NCI-H1694 (cell line): ENCODE data around the gene ANKAR.
"Not testable (repeated sequence)": the region's sequence is repeated elsewhere in the genome, so short reads cannot be mapped to it uniquely, and the experiment has no call there.

Experiments used
- DNase-seq: peaks from one replicate; lab custom pipeline; 2025; lab: John Stamatoyannopoulos, UW

The ANKAR gene, protein sequence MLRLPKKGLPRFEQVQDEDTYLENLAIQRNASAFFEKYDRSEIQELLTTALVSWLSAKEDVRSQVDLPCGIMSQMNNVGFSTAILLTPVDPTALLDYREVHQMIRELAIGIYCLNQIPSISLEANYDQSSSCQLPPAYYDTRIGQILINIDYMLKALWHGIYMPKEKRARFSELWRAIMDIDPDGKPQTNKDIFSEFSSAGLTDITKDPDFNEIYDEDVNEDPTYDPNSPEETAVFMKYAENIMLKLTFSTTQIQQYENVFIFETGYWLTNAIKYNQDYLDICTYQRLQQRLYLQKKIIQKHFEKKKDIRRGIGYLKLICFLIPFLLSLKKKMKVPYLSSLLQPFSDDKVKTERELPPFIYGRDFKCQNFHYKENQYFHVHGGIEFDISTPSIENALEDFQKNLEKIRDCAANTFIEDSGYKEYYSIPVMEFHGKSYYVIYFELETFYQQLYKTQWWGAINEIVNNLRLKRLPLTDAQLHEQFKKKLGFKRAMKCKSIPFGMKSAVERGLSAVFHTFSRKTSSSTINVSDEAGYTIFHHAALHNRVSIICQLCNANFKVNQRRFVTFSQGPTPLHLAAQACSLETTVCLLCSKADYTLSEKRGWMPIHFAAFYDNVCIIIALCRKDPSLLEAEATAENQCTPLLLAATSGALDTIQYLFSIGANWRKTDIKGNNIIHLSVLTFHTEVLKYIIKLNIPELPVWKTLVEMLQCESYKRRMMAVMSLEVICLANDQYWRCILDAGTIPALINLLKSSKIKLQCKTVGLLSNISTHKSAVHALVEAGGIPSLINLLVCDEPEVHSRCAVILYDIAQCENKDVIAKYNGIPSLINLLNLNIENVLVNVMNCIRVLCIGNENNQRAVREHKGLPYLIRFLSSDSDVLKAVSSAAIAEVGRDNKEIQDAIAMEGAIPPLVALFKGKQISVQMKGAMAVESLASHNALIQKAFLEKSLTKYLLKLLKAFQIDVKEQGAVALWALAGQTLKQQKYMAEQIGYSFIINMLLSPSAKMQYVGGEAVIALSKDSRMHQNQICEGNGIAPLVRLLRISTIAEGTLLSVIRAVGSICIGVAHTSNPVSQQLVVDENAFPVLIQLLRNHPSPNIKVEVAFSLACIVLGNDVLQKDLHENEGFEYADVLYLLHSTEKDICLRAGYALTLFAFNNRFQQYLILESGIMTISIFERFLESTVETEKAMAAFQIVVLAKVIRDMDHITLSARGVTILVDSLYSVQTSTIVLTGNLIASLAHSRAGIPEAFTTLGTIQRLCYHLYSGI (N-terminal part only)

DNA sequence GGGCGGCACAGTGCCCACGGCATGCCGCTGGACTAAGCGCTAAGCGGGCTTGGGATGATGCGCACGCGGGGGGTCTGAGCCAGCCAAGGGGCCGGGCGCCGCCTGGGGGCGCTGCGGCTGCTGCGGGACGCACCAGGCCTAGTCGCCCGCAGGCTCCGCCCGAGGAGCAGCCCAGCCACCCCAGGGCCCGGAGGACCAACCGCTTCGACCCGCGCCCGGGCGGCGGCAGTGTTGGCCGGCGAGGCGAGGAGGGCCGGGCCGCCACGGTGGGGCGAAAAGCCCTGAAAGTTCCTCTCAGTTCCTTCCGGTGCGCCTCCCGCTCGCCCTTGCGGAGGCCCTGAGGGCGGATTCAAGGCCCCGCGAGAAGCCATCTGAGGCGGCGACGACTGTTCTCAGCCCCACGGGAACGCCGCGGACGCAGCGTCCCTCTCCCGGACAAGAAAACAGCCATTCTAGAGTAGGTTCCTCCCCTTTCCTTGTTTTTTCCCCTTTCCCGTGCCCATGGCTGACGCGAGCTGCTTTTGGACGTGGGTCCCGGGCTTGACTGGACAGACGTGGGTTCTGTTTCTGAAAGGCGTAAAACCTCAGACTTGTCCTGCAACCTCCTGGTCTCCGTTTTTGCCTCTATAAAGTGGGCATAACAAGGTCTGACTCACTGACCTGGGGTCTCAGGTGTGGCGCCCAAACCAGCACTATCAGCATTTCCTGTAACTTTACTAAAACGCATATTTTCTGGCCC is at the start of gene ANKAR:
TSS of gene ANKAR (plus strand) at position 297 of the 739 bp plus-strand sequence. CDS start 1,821 bp downstream, outside the sequence.
- no peak for DNase-seq

DNA sequence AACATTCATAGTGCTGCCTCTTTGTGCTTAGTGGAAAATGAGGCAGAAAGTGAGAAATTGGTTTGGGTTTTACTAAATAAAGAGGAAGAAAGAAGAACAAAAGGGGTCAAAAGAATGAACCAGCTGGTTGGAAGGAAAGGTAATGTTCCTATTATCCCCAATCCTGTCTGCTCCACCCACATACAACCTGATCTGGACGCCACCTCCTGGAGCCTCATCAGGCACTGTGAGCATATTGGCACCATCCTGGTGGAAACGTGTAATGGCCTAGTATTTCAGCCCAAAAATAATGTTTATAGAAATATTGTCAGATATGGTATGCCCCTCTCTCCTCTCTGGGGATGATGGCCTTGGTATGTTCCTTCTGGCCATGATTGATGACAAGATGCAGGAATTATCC is 48.8 kb upstream of the ANKAR start:
- DNase-seq: no peak

DNA sequence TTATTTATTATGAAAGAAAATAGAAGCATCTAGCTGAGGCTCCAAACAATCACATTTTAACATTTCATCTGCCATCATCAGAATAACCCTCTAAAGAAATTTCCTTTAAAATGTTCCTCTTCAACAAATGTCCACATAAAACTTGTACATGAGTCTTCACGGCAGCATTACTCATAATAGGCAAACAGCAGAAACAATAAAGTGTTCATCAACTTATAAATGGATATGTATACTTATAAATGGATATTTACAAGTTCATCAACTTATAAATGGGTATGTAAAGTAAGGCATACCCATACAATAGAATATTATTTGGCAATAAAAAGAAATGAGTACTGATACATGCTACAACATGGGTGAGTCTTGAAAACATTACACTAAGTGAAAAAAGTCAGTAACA is 46.7 kb upstream of the ANKAR start:
- no peak for DNase-seq

DNA sequence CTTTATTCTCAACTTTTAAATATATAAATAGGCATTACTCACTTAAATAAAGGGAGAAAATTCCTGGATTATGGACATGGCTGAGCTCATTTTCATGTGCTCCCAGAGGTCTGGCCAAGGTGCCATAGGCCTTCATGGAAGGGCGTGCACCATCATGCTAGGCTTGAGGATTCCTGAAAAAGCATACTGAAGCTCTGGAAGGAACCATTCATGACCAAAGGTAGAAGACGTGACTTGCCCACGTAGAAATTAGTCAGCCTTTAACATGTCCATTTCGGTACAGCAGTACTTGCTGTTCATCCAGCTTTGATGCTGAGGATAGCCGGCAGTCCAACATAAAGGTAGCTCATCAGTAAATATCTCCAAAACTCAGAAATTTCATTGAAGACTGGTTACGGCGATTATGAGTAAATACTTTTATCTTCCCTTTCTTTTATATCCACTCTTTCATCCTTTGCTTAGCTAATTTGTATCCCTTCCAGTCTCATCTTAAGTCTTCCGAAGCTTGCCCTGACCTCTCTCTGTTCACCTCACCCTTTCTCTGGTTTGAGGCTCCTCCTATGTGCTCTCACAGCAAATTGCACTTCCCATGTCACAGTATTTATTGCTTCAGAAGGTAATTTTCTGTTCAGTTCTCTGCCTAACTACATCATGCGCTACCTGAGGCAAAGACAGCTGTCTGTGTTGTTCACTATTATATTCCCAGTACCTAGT is 45.5 kb upstream of the ANKAR start:
- no peak for DNase-seq

DNA sequence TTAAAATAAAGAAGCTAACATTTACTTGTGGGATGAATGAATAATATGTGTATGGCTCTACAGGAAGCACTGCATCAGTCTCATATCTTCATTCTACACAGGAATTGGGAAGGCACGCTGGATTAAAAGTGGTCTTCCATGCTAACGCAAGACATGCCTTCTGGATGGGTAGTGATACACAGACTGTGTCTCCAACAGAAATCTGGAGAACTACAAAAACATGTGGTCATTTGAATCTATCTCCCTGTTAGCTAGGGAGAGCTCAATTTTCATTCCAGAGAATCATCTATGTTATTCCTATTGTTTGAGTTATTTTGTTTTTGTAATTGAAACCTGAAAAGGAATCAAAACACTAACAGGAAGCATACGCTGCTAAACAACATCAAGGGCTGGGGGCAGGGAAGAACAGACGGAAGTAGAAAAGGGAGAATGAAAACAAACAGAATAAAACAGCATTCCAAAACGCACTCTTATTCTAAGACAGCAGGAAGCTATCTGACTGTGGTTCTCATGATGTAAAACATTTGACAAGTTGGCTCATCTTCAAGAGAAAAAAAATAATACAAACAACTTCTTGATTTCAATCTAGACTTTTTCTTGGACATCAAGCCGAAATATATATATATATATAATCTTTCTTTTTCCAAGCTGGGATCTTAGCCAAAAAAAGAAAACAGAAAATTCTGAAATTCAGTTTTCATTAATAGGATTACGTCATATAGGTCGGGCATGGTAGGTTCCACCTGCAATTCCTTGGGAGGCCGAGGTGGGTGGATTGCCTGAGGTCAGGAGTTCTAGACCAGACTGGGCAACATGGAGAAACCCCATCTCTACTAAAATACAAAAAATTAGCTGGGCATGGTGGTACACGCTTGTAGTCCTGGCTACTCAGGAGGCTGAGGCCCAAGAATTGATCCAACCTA is 44.7 kb upstream of the ANKAR start:
- no peak for DNase-seq

DNA sequence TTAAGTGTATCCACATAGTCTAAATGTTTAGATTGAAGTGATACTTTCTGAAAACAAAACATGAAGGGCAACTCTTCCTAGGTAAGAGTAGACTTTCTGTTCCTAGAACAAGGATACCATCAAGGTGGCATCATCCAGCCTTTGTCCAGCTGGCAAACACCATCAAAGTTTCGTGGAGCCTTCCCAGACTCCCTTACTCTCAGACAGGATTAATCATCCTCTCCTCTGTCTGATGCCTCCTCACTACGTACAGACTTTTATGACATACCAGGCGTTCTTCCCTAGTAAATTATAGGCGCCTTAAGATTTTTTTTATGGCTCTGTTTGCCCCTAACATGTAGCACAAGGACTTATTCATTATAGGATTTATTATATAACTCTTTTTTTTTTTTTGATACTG is 42.6 kb upstream of the ANKAR start:
- DNase-seq: no peak

DNA sequence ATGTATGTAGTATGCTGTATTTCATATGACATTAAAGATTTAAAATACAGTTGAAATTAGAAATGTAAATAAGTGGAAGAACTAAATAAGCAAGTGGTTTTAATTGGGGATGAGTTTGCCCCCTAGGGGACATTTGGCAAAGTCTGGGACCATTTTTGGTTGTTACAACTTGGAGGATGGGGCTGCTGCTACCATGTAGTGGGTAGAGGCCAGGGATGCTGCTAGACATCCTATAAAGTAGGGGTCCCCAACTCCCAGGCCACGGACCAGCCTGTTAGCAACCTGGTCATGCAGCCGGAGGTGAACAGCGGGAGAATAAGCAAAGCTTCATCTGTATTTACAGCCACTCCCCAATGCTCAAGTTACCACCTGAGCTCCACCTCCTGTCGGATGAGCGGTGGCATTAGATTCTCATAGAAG is 41.1 kb upstream of the ANKAR start:
- DNase-seq: no peak

DNA sequence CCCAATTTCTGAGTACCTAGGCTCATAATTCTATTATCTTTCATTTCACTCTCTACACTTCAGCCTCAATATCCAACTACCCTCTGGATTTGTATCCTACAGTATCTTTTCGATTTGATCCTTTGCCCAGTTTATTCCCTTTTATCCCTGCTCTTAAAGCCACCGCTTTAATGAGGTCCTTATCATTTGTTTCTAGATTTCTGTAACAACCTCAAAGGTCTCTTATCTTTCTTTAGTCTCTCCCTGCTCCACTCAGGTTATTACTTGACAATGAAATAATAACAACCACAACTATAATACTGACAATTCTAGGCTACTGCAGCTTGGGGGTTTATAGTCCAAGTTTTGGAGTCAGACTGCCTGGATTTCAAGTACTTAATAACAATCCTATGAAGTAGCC is 39.1 kb upstream of the ANKAR start:
- DNase-seq: no peak

DNA sequence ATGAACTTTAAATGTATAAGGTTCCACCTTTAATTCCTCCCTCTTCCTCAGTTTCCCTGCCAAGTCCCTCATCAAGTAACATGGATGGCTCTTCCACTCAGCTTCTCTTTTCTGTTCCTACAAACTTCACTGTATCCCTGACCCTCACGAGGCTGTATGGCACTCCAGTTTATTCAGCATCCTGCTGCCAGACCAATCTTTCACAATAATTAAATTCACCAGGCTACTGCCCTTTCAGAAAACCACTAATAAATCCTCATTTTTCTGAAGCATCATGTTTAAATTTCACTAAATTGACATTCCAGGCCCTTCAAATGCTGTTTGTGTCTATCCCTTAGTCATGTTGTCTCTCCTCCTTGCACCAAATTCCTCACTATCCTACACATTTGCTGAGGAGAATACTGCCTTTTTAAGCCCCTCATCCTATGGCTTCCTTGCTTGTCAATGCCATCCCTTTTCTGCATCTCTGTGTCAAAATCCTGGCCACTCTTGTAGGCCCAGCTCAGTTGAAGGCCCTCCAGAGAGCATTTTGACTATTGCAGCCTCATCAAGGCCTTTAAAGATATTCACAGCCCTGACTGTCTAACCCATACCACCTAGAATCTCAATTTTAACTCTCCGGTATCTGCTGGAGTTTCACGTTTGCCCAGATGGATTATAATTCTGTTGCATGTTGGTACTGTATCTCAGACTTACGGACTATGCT is 36.0 kb upstream of the ANKAR start:
- DNase-seq: no peak

DNA sequence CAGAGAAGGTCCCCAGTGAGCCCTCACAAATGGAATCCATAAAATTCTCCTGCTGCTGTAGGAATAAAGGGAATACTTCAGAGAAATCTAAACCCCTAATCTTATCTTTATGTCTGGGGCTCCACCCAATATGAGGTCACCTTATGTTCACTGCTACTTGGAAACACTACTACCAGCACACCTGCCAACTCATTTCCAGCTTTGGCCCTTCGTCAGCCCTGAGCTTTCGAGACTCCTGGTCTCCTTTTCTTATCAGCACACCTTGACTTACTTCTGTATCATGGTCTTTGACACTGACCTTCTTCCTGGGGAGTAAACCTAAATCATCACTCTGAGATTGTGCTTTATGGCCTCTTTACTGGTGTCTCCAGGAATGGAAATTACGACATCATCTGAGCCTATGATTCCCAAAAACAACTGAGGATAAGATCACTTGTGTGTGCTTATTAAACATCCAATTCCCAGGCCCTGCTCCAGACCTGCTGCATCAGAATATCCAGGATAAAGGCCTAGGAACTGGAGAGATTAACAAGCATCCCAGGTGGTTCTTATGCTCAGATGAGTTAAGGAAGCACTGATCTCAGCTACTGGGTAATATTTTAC is 35.4 kb upstream of the ANKAR start:
- no peak for DNase-seq

DNA sequence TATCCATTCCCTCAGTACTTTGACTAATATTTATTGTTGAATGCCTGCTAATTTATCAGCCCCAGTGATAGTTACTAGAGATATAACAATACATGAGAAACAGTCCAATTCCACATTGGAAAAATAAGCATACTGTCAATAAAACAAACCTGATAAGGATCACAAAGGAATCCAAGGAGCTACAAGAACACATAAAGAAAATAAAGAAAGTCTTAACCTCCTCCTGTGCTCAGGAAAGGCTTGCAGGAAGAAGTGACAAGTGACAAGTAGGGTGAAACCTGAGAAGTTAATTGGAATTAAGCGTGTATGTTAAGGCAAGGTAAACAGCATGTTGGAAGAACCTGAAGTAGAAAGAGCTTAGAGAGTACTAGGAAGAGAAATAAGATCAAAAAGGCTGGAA is 33.5 kb upstream of the ANKAR start:
- DNase-seq: no peak

DNA sequence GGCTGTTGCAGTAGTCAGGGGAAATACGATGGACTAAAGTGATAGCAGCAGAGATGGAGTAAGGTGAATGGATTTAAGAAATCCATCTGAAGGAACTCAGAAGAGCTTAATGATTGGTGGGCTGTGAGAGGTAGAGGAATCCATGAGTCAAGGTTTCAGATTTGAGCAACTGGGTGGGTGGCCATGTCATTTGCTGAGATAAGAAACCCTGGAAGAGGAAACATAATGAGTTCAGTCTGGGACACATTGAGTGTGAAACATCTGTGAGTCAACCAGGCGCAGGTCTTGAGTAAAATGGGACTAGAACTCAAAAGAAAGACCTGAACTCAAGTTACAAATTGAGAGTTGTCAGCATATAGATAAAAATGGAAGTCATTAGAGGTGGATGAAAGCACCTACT is 32.9 kb upstream of the ANKAR start:
- DNase-seq: no peak

DNA sequence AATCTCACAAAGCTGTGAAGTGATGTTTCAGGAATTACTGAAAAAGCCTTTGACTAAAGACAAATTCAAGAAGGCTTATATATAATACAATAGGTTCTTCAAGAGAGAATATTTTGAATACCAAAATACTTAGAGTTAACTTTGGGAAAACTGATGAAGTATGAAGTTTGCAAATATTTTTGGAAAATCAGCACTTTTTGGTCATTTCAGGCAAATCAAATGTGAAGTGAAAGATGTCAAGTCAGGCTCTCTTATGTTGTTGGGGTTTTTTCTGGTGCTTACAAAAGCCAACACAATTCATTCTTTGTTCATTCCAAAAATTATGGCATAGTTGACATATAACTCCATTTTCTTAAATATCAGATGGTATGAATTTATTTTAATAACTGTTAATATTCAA is 27.9 kb upstream of the ANKAR start:
- no peak for DNase-seq

DNA sequence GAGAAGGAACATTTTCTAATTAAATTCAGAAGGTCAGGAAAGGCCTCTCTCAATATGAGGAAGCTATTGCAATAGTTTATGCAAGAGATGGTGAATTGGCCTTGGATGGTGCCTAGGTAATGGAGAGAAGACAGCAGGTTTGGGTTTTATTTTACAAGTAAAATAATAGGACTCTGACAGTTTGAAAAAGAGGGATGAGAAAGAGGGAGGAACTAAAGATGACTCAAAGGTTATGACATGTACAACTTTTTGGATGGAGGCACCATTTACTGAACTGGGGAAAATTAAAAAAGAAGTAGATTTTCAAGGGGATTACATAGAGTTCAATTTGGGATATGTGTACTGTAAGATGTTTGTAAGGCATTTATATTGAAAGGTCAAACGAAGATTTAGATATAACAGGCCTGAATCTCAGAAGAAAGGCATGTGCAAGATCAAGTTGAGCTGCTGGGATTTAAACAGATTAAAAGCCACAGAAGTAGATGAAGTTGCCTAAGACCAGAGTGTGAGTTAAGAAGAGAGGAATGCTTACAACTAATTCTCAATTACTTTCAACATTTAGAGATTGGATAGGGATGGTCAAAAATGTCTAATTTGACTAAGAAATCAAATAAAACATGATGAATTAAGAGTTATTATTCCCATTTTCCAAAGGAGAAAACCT is 25.5 kb upstream of the ANKAR start:
- DNase-seq: no peak

DNA sequence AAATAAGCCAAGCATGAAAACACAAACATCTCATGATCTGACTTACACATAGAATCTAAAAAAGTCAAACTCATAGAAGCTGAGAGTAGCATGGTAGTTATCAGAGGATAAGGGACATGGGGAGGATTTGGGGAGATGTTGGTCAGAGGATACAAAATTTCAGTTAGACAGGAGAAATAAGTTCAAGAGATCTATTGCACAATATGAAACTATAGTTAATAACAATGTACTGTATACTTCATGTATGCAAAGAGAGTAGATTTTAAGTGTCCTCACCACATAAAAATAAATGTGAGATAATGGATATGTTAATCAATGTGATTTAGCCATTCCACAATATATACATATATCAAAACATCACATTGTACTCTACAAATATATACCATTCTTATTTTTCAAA is 23.2 kb upstream of the ANKAR start:
- no peak for DNase-seq

DNA sequence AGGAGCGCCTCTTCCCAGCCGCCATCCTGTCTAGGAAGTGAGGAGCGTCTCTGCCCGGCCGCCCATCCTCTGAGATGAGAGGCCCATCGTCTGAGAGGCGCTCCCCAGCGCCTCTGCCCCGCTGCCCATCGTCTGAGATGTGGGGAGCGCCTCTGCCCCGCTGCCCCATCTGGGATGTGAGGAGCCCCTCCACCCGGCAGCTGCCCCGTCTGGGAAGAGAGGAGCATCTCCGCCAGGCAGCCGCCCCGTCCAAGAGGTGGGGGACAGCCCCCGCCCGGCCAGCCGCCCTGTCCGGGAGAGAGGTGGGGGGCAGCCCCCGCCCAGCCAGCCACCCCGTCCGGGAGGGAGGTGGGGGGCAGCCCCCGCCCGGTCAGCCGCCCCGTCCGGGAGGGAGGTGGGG is 21.0 kb upstream of the ANKAR start:
- DNase-seq: not testable (repeated sequence)

DNA sequence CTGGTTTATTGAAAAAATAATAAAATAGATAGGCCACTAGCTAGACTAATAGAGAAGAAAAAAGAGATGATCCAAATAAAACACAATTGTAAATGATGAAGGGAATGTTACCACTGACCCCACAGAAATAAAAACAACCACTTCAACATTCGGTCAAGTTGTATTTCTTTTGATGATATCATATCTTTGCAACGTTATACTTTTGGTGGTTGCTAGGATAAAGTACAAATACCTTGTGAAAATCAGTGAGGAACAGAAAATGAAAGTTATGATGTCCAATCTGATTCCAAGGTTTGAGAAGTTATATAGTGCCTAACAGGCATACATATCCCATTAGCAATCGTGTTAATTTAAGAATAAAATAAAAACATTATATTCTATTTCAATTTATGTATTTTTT is 19.8 kb upstream of the ANKAR start:
- DNase-seq: no peak

DNA sequence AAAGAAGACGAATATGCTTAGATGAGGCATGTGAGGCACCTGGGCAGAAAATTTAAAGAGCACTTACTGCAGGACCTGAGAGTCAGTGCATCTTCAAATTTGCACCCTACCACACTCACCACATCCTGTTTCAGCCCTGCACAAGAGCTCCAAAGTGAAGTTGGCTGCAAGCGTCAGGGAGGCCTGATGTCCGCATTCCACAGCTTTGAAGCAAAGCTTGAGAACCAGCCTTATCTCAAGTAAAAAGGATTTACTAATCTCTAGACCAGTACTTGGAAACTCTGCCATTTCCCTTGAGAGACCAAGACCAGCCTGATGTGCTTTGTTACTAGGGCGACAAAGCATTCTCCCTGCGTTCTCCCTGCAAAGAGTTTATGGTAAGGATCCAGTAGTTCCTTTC is 16.6 kb upstream of the ANKAR start:
- no peak for DNase-seq
